Lower leg skin (tissue), 3 donors: ENCODE data around the gene CELA3B.

Experiments used
- POLR2A ChIP-seq, 2 donors: fragments of 450-650 bp; IDR thresholded peaks; one replicate each; pipeline ENCODE4 v1.6.1; 2016 to 2017; ENCODE audit warnings: antibody characterized with exemption in 2 of 2, mild to moderate bottlenecking in 1 of 2, moderate library complexity in 1 of 2
- TF ChIP-seq, protein P1 (sequence below), 3 donors: fragments of 450-650 bp; IDR thresholded peaks; one replicate each; pipeline ENCODE4 v1.5.1; 2016; ENCODE audit warnings: antibody characterized with exemption in 3 of 3, mild to moderate bottlenecking in 3 of 3, moderate library complexity in 2 of 3

DNA sequence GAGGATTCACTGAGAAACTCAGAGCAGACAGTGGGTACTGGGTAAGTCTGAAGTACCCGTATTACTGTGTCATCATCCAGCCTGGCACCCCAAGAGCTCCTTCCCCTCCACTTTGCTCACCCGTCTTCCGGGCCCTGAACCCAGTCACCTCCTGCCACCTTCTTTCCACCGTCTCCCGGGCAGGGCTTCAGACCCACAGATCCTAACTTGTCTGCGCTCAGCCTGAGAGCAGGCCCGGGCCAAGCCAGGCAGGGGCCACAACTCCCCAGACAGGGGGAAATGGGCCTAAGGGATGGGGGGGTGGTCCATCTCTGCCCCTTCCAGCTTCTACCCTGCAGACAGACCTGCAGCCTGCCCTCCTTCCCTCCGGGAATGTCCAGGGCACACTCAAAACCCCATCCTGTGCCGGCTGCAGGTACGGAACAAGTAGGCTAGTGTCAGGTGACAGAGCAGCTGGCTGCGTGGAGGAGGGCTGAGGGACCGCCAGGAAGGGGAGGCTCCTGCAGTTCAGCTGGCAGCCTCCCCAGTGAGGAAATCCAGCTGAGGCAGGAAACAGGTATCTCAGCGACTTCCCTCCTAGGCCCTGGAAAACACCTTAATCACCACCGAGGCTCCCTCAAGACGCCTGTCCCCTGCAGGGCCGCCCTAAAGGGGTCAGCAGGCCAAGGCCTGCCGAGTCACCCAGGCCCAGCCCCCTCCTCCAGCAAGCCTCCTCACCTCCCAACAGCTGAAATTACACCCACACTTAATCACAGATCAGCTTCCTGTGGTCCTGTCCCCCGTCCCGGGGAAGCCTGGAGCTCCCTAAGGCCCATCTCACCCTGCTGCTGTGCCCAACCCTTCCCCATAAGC, 43.2 kb upstream of the CELA3B start:
- TF ChIP-seq, protein P1, sequence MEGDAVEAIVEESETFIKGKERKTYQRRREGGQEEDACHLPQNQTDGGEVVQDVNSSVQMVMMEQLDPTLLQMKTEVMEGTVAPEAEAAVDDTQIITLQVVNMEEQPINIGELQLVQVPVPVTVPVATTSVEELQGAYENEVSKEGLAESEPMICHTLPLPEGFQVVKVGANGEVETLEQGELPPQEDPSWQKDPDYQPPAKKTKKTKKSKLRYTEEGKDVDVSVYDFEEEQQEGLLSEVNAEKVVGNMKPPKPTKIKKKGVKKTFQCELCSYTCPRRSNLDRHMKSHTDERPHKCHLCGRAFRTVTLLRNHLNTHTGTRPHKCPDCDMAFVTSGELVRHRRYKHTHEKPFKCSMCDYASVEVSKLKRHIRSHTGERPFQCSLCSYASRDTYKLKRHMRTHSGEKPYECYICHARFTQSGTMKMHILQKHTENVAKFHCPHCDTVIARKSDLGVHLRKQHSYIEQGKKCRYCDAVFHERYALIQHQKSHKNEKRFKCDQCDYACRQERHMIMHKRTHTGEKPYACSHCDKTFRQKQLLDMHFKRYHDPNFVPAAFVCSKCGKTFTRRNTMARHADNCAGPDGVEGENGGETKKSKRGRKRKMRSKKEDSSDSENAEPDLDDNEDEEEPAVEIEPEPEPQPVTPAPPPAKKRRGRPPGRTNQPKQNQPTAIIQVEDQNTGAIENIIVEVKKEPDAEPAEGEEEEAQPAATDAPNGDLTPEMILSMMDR (IDR thresholded peaks at IDR 0.05) = no peak
- TF ChIP-seq POLR2A (IDR thresholded peaks at IDR 0.05) = no peak
